GM13977 (cell line): Measurements from ENCODE around the gene UPK1B.
"Not testable (repeated sequence)": the region's sequence is repeated elsewhere in the genome, so short reads cannot be mapped to it uniquely, and the experiment has no call there.

Experiments
- DNase-seq: peaks from one replicate; pipeline ENCODE4 v3.0.0; 2012; ENCODE audit warnings: low spot score
- CTCF ChIP-seq: IDR thresholded peaks from 2 replicates; pipeline ENCODE4 v1.5.1; 2012; ENCODE audit warnings: mild to moderate bottlenecking, control low read depth; ENCODE audit not compliant: insufficient read depth; ENCODE audit errors: extremely low read depth, missing control alignments
- in situ Hi-C: fragments of 300-500 bp; cut with MboI; formaldehyde crosslinking; loops from one replicate; pipeline ENCODE4 v1.12.0; 2022; ENCODE audit warnings: low sequenced_read_pairs, low pct_unique_long_range_greater_than_20kb, mixed read lengths, inconsistent platforms; ENCODE audit not compliant: unreplicated experiment

The UPK1B gene

GRCh38 chr3:119157971-119158370 lies 15.4 kb upstream of the UPK1B start:
- in situ Hi-C loops: no loop called here
- DNase-seq: no peak
- no peak for TF ChIP-seq CTCF

- TF ChIP-seq CTCF: no peak
- no peak for DNase-seq
- in situ Hi-C loops: no loop called here
These were observed 13.0 kb upstream of the UPK1B start for GRCh38 chr3:119160361-119160760.

- no peak for TF ChIP-seq CTCF
- in situ Hi-C loops: no loop called here
- no peak for DNase-seq
These were observed 12.6 kb upstream of the UPK1B start for GRCh38 chr3:119160815-119161214.

- DNase-seq: no peak
- no peak for TF ChIP-seq CTCF
- in situ Hi-C loops: no loop called here
These were observed 12.2 kb upstream of the UPK1B start for GRCh38 chr3:119161240-119161639.

GRCh38 chr3:119164745-119165144 lies 8.7 kb upstream of the UPK1B start:
- DNase-seq, in situ Hi-C loops: not testable (repeated sequence)

GRCh38 chr3:119170821-119171220 lies 2.6 kb upstream of the UPK1B start:
- DNase-seq: no peak
- TF ChIP-seq CTCF: no peak
- in situ Hi-C loops: no loop called here

GRCh38 chr3:119175872-119176756 lies 2.7 kb downstream of the UPK1B start:
- TF ChIP-seq CTCF: no peak
- in situ Hi-C loops: no loop called here
- no peak for DNase-seq
